OCI-LY7 (cell line): Measurements from ENCODE around the gene SLC26A8. TPM values are rescaled to one million over a fixed set of nuclear protein-coding genes. Genes with fewer than 3 reads are reported as not detected.
"Not testable (repeated sequence)": the region's sequence is repeated elsewhere in the genome, so short reads cannot be mapped to it uniquely, and the experiment has no call there.

Experiments
- BruUV-seq: library from RNA; stranded (reverse); fragments of 400-500 nt; replicated peaks from 2 replicates; lab custom pipeline; 2021; lab: Mats Ljungman, UMichigan
- CTCF ChIA-PET: fragments of 300-600 bp; sonication (Branson Sonifier 250); formaldehyde crosslinking; loops from one replicate; lab custom pipeline; 2022; ENCODE audit warnings: antibody characterized with exemption; ENCODE audit not compliant: unreplicated experiment; lab: Charles Lee
- POLR2A ChIA-PET: fragments of 300-600 bp; sonication (Branson Sonifier 250); formaldehyde crosslinking; loops from one replicate; lab custom pipeline; 2022; ENCODE audit warnings: antibody characterized with exemption; lab: Charles Lee
- DNase-seq: peaks from one replicate; pipeline ENCODE4 v3.0.0-alpha.2; 2015; ENCODE audit warnings: low spot score
- H2AFZ ChIP-seq: fragments of 200-600 bp; sonication (generic), shearing (Covaris generic); 2 replicates; pipeline ENCODE4 v1.6.1; 2014; ENCODE audit warnings: mild to moderate bottlenecking, antibody characterized with exemption, low read length, moderate library complexity
- H3K27ac ChIP-seq: fragments of 200-600 bp; sonication (generic); 2 replicates; pipeline ENCODE4 v1.5.1; 2014; ENCODE audit warnings: mixed run types, low read depth, mild to moderate bottlenecking, moderate library complexity, low read length, inconsistent platforms; ENCODE audit not compliant: poor library complexity, severe bottlenecking
- H3K36me3 ChIP-seq: fragments of 200-600 bp; sonication (generic); 2 replicates; pipeline ENCODE4 v1.6.1; 2014; ENCODE audit warnings: mild to moderate bottlenecking, antibody characterized with exemption, low read length, moderate library complexity, mixed read lengths; ENCODE audit not compliant: insufficient read depth
- H3K4me1 ChIP-seq: fragments of 200-600 bp; sonication (generic); 2 replicates; pipeline ENCODE4 v1.5.1; 2014; ENCODE audit warnings: mild to moderate bottlenecking, low read length; ENCODE audit not compliant: insufficient read depth, poor library complexity, severe bottlenecking
- H3K4me2 ChIP-seq: fragments of 200-600 bp; sonication (generic); 2 replicates; pipeline ENCODE4 v1.6.1; 2014; ENCODE audit warnings: mild to moderate bottlenecking, low read length
- H3K4me3 ChIP-seq: fragments of 200-600 bp; sonication (generic); 2 replicates; pipeline ENCODE4 v1.5.1; 2014; ENCODE audit warnings: mild to moderate bottlenecking, low read depth, low read length; ENCODE audit not compliant: poor library complexity, severe bottlenecking
- H3K79me2 ChIP-seq: fragments of 200-600 bp; sonication (generic); 2 replicates; pipeline ENCODE4 v1.6.1; 2016; ENCODE audit warnings: low read depth, mild to moderate bottlenecking, low read length, moderate library complexity, mixed read lengths; ENCODE audit not compliant: insufficient read depth
- H3K9me2 ChIP-seq: fragments of 200-600 bp; sonication (generic); 2 replicates; pipeline ENCODE4 v1.6.1; 2016; ENCODE audit warnings: mild to moderate bottlenecking, low read length, mixed read lengths; ENCODE audit not compliant: insufficient read depth
- H3K9me3 ChIP-seq: fragments of 200-600 bp; sonication (generic); 2 replicates; pipeline ENCODE4 v1.6.1; 2014; ENCODE audit warnings: mild to moderate bottlenecking, mixed run types, low read length, mixed read lengths
- H4K20me1 ChIP-seq: fragments of 200-600 bp; sonication (generic); 2 replicates; pipeline ENCODE4 v1.6.1; 2014; ENCODE audit warnings: mild to moderate bottlenecking, antibody characterized with exemption, low read length, moderate library complexity, mixed read lengths; ENCODE audit not compliant: insufficient read depth
- CTCF ChIP-seq: fragments of 200-600 bp; sonication (generic); conservative IDR thresholded peaks from 2 replicates; pipeline ENCODE4 v1.5.1; 2014; ENCODE audit warnings: mild to moderate bottlenecking, antibody characterized with exemption, low read length, moderate library complexity, mixed read lengths
- EZH2phosphoT487 ChIP-seq: fragments of 200-600 bp; sonication (generic); IDR thresholded peaks from 2 replicates; pipeline ENCODE4 v1.6.1; 2018; ENCODE audit warnings: low read depth, borderline replicate concordance, mild to moderate bottlenecking, mixed run types, antibody characterized with exemption, low read length, moderate library complexity, mixed read lengths
- intact Hi-C: fragments of 100-400 bp; cut with micrococcal nuclease; formaldehyde crosslinking; loops from one replicate; pipeline ENCODE4 v1.10.0; 2022; ENCODE audit not compliant: unreplicated experiment
- total RNA-seq, 2 experiments: library from RNA; depleted of rRNA in 1 of 2; stranded (reverse); fragments of >200 nt in 1 of 2; shearing (Covaris generic) in 1 of 2; gene quantifications; 2 replicates each; pipeline ENCODE4 v1.2.3, GENCODE V29; 2014 to 2022

The SLC26A8 gene
- total RNA-seq, 2 experiments from 2014 or later = not detected

GRCh38 chr6:35919085-35919826, 105.2 kb downstream of the SLC26A8 start:
- Histone ChIP-seq H3K9me3 (no peaks in the 10 kb centered on the region), H3K4me1 (peaks cover 33% of the 10 kb centered on the region), H3K4me2 (peak overlapping the region; percentile 91), H3K4me3 (peak overlapping the region; percentile 93), H3K79me2 (peaks cover 62% of the 10 kb centered on the region), H2AFZ (no peak overlapping the region), H4K20me1 (peaks cover 26% of the 10 kb centered on the region), H3K36me3 (peaks cover 34% of the 10 kb centered on the region), H3K27ac (peak overlapping the region; percentile 51), H3K9me2 (no peaks in the 10 kb centered on the region)
- POLR2A ChIA-PET = interaction anchor here (0.5 to 0.6 kb wide), 2 partner anchors 85 to 161 kb away, joined by 4 to 5 read pairs; no protein-coding TSS in a partner anchor
- CTCF ChIA-PET = no interaction called here
- intact Hi-C loops = no loop called here
- TF ChIP-seq EZH2phosphoT487 (no peak), CTCF (no peak)
- peak; percentile 38 for DNase-seq
- TSS peak; percentile 60 for BruUV-seq

- H3K4me3 ChIP-seq, H2AFZ ChIP-seq, intact Hi-C loops, H3K9me3 ChIP-seq, CTCF ChIA-PET, DNase-seq, BruUV-seq, H3K9me2 ChIP-seq, H3K27ac ChIP-seq: not testable (repeated sequence)
- Histone ChIP-seq H3K4me2 (peak overlapping the region; percentile 91; the same call in 1 of the 2 replicates), H4K20me1 (peaks cover 26% of the 10 kb centered on the region), H3K79me2 (peaks cover 79% of the 10 kb centered on the region), H3K36me3 (peaks cover 58% of the 10 kb centered on the region), H3K4me1 (peaks cover 25% of the 10 kb centered on the region)
- POLR2A ChIA-PET = interaction anchor here (0.7 to 1.4 kb wide), 3 partner anchors 12 to 280 kb away, joined by 3 to 5 read pairs (median 3); partner anchors contain the start of gene BRPF3
These were observed 107.5 kb downstream of the SLC26A8 start for GRCh38 chr6:35916893-35917292.

- DNase-seq = no peak
- BruUV-seq = no TSS peak
- H3K27ac ChIP-seq = no peak overlapping the region
- POLR2A ChIA-PET = interaction anchor here (1.4 kb wide), 1 partner anchor 11 kb away, joined by 5 read pairs; no protein-coding TSS in a partner anchor
- H3K4me1 ChIP-seq = peaks cover 20% of the 10 kb centered on the region
- CTCF ChIA-PET = no interaction called here
- H3K36me3 ChIP-seq = peaks cover 66% of the 10 kb centered on the region
- H3K9me3 ChIP-seq = peaks cover 3% of the 10 kb centered on the region
- H4K20me1 ChIP-seq = peaks cover 26% of the 10 kb centered on the region
- TF ChIP-seq EZH2phosphoT487 = no peak
- no peak for TF ChIP-seq CTCF
- no peak overlapping the region for H3K4me2 ChIP-seq
- H3K9me2 ChIP-seq = no peaks in the 10 kb centered on the region
- no peak overlapping the region for H2AFZ ChIP-seq
- H3K79me2 ChIP-seq = peaks cover 77% of the 10 kb centered on the region
- H3K4me3 ChIP-seq = no peak overlapping the region
- intact Hi-C loops = no loop called here
These were observed 108.4 kb downstream of the SLC26A8 start for GRCh38 chr6:35916056-35916455.
